Skin epidermis (tissue), 12 donors: ENCODE data around the gene DIPK1A.

Source experiments
- H3K27ac ChIP-seq, 21 experiments: fragments of 200-600 bp; sonication (generic) in 11 of 21; one replicate each; pipeline ENCODE4 v1.5.0; 2020; ENCODE audit warnings: mild to moderate bottlenecking in 3 of 21, inconsistent platforms in 2 of 21, moderate library complexity in 2 of 21
- H3K4me3 ChIP-seq, 7 experiments: fragments of 200-600 bp; sonication (generic) in 2 of 7; one replicate each; pipeline ENCODE4 v1.5.0; 2020; ENCODE audit warnings: inconsistent platforms in 2 of 7, mild to moderate bottlenecking in 2 of 7, moderate library complexity in 1 of 7

DIPK1A gene

GRCh38 chr1:92957030-92957734, 4.1 kb downstream of the DIPK1A start:
- H3K4me3 ChIP-seq, result no peak overlapping the region
- H3K27ac ChIP-seq, result peak overlapping the region in 5 of 21 experiments; percentile 9 to 62 (median 22)

DNA sequence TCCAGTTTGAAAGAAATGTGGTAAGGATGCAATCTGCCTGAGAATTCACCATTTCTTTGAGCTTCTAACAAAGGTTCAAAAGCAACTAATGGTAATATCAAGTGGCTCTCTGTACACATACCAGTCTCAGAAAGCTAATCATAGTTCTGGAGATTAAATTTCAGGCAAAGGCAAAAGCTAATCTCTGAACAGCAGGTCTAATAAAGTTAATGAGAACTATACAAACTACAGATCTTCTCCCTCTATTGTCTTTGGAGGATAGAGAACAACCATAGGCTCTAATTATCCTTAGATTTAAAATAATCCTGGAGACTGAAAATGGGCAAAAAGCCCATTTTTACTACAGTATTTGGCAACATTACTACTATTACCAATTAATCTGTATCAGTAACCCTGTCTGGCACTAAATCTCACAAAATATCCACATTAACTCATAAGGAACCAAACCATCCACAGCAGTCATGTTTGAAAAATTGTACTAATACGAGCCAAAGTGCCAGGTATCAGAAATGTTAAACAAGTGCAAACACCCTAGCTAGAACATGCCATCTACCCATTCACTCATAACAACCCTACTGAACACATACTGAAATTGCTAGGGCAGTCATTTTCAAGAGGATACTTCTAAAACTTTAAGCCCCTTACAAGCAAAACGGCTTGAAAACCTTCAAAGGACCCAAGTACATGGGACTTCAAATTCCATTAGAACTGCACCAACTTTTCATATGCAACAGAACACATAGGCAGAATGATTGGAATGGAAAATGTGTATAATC, 4.8 kb downstream of the DIPK1A start:
- Histone ChIP-seq H3K27ac (peak overlapping the region in 3 of 21 experiments; percentile 17 to 62 (median 43)), H3K4me3 (no peak overlapping the region)

GRCh38 chr1:92953491-92953890, 7.8 kb downstream of the DIPK1A start:
- Histone ChIP-seq H3K27ac (peak overlapping the region in 3 of 21 experiments; percentile 9 to 39 (median 11)), H3K4me3 (no peak overlapping the region)

DNA sequence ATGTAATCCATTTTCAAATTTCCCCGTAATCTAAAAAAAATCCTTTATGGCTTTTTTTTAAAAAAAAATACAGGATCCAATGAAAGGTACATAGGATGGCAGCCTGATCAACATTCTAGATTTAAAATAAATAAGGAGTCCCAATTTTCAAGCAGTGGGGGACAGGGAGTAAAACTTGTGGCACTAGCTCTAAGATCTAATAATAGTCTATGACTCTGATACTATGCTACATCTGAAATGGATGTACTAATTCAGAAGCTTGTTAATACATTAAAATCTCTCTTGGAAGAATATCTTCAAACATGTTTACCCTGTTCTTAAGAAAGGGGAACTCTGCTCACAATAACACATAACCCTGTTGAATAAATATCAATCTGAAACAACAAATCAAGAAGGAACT, 8.5 kb downstream of the DIPK1A start:
- peak overlapping the region in 3 of 21 experiments; percentile 9 to 39 (median 11) for H3K27ac ChIP-seq
- H3K4me3 ChIP-seq, result no peak overlapping the region

- Histone ChIP-seq H3K4me3 (no peak overlapping the region), H3K27ac (peak overlapping the region in 14 of 21 experiments; percentile 10 to 78 (median 53))
Observed at GRCh38 chr1:92951141-92951582, 10.1 kb downstream of the DIPK1A start.

- Histone ChIP-seq H3K4me3 (no peak overlapping the region), H3K27ac (peak overlapping the region in 13 of 21 experiments; percentile 11 to 78 (median 34))
Observed at GRCh38 chr1:92949937-92950817, 11.1 kb downstream of the DIPK1A start.

DNA sequence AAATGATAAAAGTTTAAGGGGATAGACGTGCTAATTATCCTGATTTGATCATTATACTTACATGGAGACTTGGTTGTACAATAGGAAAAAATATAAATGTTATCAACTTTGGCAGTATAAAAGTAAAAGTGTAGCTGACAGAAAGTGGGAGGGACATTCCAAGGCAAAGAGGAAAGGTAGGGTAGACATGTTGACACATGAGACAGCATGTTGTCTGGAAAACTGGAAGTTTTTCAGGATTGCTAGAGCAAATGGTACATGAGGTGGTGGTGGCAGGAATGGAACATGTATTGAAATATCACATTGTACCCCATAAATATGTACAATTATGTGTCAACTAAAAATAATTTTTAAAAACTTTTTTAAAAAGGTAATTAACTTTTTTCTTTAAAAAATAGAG, 13.2 kb downstream of the DIPK1A start:
- no peak overlapping the region for H3K27ac ChIP-seq

GRCh38 chr1:92945748-92946270, 15.5 kb downstream of the DIPK1A start:
- Histone ChIP-seq H3K27ac (peak overlapping the region in 1 of 21 experiments; percentile 10), H3K4me3 (no peak overlapping the region)

More for the DNA sequence above, 13.2 kb downstream of the DIPK1A start:
- no peak overlapping the region for H3K4me3 ChIP-seq

- no peak overlapping the region for H3K4me3 ChIP-seq
- peak overlapping the region in 1 of 21 experiments; percentile 10 for H3K27ac ChIP-seq
Observed at GRCh38 chr1:92944901-92945747, 16.1 kb downstream of the DIPK1A start.

GRCh38 chr1:92943502-92943847, 17.8 kb downstream of the DIPK1A start:
- no peak overlapping the region for H3K4me3 ChIP-seq
- no peak overlapping the region for H3K27ac ChIP-seq

GRCh38 chr1:92940541-92940940, 20.7 kb downstream of the DIPK1A start:
- no peak overlapping the region for H3K27ac ChIP-seq
- no peak overlapping the region for H3K4me3 ChIP-seq

DNA sequence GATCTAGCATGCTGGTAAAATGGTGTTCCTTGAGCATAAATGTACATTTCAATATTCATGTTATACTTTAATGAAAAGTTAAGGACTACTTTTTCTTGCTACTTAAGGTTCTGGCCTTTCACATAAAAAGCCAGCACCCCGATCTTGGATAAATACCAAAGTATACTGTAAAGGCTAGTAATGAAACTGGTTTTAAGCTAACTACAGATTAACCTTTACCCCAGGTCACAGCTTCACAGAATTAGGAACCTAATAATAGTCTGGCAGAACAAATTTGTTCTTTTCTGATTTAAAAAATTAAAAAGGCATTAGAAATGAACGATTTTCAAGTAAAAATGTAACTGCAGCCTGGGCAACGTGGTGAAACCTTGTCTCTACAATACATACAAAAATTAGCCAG, 23.5 kb downstream of the DIPK1A start:
- no peak overlapping the region for H3K27ac ChIP-seq

DNA sequence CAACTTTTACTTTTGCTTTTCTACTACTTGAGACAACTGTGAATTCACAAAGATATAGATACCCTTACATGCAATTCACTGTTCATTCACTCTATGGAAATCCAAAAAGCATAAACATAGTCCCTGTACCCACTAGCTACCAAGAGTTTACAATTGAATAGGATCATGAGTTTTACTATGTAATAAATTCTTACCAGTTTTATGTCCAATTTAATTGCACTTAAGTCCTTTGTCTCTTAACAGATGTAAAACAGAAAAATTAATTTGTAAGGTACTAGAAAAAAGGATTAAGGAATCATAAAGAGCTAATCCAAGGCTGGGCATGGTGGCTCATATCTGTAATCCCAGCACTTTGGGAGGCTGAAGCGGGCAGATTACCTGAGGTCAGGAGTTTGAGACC, 24.4 kb downstream of the DIPK1A start:
- no peak overlapping the region for H3K4me3 ChIP-seq
- H3K27ac ChIP-seq, result no peak overlapping the region

More for the DNA sequence above, 23.5 kb downstream of the DIPK1A start:
- no peak overlapping the region for H3K4me3 ChIP-seq

DNA sequence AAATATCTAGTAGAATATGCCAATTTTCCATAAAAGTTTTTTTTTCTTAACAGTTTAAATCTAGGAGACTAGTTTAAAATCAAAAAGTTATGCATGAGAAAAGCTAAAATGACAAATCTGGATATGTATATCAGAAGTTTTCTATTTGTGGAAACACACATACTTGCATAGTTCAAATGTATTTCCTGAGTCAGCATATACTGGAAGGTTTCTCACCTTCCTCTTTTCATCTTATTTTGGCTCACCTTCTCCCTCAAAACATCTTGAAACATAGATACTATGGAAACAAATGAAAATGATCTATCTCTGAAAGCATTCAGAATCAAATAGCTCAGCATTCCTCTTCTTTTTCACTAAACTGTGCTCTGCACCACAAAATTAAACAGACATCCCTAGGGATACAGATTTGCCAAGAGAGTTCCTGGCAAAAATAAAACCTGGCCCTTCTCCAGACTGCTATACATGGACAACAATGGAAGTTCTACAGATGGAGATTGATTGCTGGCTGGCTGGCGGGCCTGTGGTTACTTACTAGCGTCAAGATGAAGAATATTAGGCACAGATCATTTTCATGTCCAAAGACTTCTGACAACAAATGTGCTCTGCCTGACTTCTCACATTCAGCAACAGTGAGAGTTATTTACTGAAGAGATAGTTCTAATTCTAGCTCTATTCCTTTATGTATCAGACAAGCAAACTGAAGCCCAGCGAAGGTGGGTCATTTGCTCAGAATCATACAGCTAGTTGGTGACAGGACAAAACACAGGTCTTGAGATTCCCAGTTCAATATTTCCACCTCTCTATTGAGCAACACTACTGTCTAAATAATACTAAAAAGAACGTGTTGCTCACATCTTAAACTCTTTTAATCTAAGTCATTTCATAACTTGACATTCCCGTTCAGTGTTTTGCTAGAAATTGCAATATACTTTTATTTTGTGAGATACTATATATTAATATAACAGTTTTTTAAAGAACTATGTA, 26.6 kb downstream of the DIPK1A start:
- Histone ChIP-seq H3K4me3 (no peak overlapping the region), H3K27ac (peak overlapping the region in 6 of 21 experiments; percentile 17 to 67 (median 40))

DNA sequence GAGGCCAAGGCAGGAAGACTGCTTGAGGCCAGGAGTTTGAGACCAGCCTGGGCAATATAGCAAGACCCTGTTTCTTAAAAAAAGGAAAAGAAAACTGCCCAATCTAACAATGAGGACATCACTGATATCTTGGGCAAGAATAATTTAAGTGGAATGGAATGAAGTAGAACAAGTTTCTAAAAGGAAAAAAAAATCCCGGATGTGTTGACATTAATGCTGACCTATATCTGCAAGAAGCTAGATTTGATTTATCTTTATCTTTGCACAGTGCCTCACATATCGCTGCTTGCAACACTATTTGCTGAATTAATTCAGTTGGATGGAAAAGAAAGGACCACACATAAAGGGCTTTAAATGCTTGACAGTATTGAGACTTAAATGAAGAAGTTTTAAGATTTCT, 27.8 kb downstream of the DIPK1A start:
- Histone ChIP-seq H3K4me3 (no peak overlapping the region), H3K27ac (peak overlapping the region in 6 of 21 experiments; percentile 7 to 49 (median 11))

DNA sequence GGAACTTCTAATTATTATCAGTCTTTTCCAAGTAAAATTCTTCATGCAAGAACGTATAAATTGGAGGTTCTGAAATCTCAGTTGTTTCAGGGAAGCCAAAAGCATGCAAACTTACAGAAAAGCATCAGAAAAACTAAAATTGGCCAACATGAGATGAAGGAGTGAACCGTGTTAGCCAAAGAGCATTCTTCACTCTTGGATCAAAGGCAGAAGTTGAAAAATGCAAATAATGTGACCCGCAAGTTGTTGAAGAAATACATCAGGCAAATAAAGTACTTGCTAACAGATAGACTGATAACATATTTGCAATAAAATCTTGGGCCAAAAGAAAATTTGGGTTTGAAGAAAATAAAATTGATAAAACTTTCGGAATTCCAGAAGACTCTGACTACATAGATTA, 29.6 kb downstream of the DIPK1A start:
- Histone ChIP-seq H3K4me3 (no peak overlapping the region), H3K27ac (no peak overlapping the region)

- Histone ChIP-seq H3K4me3 (no peak overlapping the region), H3K27ac (no peak overlapping the region)
Observed at GRCh38 chr1:92929461-92929860, 31.8 kb downstream of the DIPK1A start.

DNA sequence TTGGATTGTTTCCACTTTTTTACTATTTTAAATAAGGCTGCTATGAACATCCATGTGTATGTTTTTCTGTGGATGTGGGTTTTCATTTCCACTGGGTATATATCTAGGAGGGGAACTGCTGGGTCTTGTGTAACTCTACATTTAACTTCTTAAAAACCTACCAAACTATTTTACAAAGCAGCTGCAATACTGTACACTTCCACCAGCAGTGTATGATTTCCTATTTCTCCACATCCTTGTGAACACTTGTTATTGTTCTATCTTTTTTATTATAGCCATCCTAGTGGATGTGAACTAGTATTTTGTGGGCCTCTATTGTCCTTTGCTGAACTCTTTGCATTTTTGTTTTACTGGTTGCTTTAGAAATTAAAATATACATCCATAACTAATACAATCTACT, 33.4 kb downstream of the DIPK1A start:
- H3K27ac ChIP-seq, result no peak overlapping the region
- H3K4me3 ChIP-seq, result no peak overlapping the region
